ENCODE measurements around the gene CYTL1.
A peak's percentile ranks its signal among the peaks of the same experiment; 100 is the strongest.
"Not testable (repeated sequence)": the region's sequence is repeated elsewhere in the genome, so short reads cannot be mapped to it uniquely, and the experiment has no call there.

CYTL1 gene, protein sequence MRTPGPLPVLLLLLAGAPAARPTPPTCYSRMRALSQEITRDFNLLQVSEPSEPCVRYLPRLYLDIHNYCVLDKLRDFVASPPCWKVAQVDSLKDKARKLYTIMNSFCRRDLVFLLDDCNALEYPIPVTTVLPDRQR

DNA sequence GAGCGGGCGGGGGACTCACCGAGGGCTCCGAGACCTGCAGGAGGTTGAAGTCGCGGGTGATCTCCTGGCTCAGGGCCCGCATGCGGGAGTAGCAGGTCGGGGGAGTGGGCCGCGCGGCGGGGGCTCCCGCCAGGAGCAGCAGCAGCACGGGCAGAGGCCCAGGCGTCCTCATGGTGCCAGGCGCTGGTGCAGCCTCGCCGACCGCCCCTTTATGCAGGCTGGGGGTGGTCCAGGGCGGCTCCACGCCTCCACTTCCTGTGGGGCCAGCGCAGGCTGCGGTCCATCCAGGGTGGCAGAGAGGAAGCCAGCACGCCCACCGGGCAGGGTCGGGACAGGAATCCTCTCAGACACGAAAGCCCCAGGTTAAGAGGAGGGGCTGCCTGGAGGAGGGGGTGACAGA is at the start of gene CYTL1:
CYTL1 (minus strand) TSS at position 185 of the 400 bp plus-strand sequence; CDS start at position 172, 13 bp downstream.
- DNase-seq = peak; percentile 55

DNA sequence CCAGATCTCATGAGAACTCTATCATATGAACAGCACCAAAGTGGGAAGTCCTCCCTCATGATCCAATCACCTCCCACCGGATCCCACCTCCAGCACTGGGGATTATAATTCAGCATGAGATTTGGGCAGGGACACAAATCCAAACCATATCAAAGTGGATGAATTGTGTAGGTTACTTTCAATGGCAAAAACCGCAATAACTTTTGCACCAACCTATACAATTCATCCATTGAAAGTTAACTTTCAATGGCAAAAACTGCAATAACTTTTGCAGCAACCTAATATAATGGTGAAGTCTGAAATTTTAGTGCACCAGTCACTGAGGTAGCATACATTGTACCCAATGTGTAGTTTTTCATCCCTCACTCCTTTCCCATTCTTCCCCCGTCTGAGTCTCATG is 48.6 kb upstream of the CYTL1 start:
- no peak for DNase-seq

DNA sequence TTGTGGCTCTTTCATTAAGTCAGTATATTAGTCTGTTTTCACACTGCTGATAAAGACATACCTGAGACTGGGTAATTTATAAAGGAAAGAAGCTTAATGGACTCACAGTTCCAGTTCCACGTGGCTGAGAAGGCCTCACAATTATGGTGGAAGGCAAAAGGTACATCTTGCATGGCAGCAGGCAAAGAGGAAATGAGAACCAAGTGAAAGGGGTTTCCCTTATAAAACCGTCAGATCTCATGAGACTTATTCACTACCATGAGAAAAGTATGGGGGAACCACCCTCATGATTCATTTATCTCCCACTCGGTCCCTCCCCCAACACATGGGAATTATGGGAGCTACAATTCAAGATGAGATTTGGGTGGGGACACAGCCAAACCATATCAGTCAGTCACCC is 47.7 kb upstream of the CYTL1 start:
- DNase-seq = not testable (repeated sequence)

DNA sequence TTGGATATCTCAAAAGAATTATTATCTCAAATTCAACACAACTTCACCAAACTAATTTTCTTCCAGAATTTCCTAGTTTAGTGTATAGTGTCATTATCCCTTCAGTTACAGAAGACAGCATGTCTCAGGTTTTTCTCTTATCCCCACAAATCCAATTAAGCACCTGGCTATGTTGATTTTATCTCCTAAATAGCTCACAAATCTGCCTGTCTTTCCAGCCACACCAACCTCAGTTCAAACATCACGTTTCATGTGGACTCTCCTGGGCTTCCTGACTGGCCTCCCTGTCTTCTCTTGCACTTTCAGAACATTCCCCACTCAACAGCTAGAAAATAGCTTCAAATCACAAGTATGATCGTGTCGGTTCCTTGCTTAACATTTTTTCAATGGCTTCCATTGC is 46.8 kb upstream of the CYTL1 start:
- no peak for DNase-seq

DNA sequence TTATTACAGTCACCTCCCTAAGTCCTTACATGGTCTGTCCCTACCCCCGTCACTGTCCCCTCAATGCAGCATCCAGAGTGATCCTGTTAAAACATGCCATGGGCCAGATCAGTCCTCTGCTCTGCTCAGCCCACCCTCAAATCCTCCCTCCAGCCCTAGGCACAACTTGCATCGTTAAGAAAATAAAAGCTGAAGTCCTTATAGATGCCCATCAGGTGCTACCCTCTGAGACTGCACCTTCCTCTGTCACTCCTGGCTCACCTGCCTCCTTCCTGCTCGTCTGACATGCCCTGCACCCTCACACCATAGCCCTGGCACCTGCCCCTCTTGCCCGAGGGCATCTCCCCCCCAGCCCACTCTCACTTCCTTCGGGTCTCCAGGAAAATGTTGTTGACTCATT is 36.2 kb upstream of the CYTL1 start:
- no peak for DNase-seq

DNA sequence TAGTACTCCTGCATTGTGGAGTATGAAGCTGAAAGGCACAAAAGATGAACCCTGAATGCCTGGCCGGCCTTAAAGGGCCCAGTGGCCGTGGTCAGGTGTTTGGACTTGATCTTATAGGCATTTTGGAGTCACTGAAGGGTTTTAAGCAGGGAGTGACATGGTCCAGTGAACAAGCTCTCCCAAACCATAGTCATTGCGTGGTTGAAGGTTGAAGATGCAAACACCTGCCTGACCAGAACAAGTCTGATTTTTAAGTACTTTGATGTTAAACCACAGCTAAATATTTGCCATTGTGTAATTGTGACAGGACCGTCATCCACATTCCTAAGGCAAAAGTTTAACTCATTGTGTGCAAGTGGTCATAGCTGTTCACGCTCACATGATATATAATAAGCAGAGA is 35.3 kb upstream of the CYTL1 start:
- no peak for DNase-seq

DNA sequence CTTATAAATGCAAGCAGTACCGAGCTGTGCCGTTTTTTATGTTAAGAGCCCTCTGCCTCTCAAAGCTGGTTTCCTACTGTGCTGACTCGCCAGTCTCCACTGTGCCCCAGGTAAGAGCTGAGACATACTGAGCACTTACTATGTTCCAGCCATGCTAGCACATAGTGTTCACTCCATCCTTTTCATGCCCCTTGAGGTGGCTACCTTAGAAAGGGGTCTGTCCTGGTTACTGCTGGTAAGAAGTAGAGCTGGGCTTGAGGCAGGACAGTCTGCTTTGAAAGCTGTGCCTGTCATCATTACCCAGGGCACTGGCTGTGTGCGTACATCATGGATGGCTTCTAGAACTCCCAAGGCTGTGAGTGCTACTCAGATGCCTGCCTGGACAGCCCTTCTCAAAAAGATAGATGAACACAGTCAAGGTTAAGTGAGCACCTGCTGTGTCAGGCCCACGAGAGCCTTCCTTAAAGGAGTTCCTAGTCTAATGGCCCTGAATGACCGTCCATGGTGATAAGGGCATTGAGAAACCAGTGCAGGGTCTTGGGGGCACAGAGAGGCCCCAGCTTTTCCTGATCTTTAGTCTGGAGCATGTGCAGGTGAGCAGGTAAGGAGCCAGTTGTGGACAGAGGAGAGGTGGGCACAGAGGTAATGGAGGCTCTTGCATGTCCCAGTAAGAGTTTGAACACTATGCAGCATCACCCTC is 33.6 kb upstream of the CYTL1 start:
- DNase-seq = no peak

DNA sequence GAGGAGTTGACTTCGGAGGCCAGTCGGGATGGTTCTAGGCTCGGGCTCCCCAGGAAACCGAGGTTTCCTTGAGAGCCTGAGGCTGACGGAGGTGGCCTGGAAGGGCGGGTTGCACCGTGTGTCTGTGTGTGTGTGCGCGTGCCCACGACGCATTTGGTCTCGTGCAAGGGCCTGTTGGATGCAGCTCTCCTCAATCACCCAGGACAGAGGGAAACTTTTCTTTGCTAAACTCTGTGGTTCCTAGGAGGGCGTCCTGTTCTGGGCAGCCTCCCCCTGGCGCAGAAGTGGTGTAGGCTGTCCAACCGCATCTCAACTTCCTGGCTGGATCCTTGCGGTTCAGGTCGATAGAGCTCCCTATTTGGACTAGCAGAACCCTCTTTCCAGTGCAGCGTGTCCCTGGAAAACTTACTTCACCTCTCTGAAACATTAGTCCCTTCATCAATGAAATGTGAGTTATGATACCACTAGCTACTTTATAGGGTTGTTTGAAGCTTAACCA is 33.0 kb upstream of the CYTL1 start:
- DNase-seq = no peak

DNA sequence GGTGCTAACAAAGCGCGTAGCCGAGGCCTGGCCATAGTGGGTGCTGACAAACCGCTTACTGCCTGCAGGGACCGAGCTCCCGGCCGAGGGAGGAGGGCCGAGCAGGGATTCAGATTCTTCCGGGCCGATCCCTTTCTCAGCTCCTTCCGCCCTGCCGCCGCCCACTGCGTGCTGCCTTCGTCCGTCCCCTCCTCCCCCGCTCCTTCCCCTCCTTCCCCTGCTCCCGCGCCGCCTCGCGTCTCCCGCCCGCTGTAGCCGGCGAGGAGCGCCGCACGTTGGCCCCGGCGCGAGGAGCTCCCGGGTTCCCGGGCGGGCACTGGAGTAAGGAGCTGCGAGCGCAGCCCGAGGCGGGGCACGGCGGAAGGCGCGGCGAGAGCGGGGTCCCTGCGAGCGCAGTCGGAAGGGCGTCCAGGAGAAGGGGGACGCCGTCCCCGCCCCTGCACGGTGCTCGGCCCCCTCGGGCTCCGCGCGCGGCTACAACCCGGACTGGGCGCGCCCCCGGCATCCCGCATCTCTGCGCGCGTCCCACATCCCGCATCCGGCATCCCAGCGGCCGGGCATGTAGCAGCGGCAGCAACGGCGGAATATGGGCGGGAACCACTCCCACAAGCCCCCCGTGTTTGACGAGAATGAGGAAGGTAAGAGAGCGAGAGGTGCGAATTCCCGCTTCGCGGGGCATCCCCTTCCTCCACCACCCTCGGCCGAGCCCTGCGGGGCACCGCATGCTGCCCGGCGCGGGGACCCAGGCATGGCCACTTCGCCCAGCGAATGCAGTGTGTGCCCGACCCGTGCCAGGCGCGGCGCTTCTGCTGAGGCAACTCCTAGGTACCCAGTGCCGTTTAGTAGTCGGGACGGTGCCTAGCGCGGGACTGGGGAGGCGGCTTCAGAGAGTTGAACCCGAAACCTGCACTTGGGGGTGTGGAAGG is 32.3 kb upstream of the CYTL1 start, which contains the start of gene STK32B:
STK32B (plus strand) TSS at position 203 of the 926 bp plus-strand sequence.
- DNase-seq = peak; percentile 79

DNA sequence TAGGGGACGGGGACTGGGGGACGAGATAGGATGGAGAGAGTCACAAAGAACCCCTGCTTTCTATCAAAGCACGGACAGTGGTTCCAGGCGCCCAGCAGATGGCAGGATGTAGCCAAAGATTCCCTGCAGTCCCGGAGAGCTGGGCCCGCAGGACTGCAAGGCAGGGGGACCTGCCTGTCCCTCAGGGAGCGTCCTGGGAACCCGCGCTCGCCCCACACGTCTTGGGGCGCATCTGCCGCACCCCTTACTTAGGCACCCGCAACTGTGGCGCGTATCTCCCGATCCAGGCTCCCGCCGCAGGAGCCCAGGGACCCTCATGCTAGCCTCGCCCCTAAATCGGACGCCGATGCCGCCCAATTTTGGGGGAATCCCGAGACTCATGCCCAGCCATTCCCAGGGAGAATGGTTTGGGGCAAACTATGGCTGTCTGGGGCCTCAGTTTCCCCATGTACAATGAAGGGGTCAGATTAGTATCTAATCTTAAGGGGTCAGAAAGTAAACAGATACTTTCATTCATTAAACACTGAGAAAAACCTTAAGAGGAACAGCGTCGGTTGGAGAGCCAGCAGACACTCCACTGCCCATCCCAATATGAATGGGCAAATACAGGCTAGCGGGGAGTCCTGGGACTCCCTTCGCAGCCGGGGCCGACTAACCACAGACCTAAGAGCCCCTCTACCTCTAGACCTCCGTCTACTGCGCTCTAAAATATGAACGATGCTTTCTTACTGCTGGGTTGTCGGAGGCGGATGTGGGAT is 31.4 kb upstream of the CYTL1 start:
- DNase-seq = peak; percentile 86

DNA sequence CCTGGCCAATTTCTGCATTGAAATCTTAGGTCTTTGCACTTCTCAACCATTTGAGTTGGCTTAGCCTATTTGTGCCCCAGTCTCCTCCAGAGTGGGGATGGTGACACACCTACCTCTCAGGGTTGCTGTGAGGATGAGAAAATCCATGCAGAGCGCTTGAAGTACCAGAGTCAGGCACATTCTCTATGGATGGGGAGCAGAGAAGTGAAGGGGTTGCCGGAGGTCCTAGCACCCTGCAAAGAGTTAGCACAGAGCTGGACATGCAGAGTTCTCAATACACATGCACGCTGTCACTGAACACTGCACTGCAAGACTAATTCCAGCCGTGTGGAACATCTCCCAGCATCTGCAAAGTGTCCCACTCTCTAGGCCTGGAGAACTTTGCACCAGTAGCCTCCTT is 29.5 kb upstream of the CYTL1 start:
- no peak for DNase-seq

DNA sequence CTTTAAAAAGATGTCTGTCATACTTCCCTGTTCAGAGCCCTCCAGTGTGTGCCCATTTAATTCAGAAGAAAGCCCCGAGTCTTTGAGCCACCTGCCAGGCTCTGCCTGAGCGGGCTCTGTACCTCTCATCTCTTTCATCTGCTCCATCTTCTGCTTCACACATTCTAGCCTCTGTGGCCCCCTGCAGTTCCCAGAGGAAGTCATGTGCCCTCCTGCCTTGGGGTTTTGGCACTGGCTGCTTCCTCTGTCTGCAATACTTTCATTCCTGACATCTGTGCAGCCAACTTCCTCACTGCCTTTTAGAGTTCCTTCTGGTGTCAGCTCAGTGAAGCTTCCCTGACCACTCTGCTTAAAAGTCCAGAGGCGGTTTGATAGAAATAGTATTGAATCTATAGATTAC is 25.8 kb upstream of the CYTL1 start:
- DNase-seq = peak; percentile 60

DNA sequence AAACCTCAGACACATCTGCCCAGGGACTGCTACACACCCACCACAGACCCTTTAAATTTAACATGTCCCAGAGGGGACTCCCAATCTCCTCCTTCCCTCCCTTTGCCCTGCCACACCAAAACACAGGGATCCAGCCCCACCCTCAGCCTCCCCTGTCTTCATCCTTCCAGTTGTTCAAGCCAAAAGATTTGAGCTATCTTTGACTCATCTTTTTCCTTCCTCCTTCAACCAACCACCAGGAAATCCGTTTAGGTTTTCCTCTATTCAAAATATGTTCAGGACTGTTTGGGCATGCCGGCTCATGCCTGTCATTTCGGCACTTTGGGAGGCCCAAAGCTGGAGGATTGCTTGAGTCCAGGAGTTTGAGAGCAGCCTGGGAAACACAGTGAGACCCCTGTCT is 25.1 kb upstream of the CYTL1 start:
- no peak for DNase-seq

DNA sequence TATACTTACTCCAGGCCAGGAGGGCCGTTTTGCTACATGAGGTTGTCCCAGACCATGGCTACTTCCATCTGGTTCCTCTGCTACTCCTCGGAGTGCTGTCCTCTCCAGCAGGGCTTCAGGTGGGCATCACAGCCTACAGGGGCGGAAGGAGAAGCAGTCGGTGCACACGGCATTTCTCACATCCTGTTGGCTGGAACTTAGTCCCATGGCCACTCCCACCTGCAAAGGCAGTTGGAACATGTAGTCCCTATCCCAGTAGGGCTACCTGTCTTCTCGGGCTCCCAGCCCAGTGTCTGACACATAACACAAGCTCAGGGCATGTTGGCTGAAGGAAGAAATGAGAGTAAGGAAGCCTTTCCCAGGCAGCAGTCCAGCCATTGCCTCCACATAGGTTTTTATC is 24.3 kb upstream of the CYTL1 start:
- DNase-seq = no peak

DNA sequence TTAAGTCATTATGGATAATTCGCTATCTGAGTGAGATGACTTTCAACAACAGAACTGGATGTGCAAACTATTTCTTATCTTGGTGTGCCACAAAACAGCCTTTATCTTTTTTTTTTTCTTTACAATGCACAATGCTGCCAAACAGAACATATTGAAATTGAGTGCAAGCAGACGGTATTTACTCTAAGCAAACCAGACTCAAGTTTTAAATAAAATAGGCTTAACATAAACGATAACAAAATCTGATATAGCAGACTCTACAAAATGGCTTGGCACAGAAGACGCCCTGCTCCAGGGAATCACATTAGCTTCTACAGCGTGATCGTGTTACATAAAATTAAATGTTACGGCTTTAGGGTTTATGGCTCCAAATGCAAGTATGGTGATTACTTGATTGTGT is 22.4 kb upstream of the CYTL1 start:
- no peak for DNase-seq

DNA sequence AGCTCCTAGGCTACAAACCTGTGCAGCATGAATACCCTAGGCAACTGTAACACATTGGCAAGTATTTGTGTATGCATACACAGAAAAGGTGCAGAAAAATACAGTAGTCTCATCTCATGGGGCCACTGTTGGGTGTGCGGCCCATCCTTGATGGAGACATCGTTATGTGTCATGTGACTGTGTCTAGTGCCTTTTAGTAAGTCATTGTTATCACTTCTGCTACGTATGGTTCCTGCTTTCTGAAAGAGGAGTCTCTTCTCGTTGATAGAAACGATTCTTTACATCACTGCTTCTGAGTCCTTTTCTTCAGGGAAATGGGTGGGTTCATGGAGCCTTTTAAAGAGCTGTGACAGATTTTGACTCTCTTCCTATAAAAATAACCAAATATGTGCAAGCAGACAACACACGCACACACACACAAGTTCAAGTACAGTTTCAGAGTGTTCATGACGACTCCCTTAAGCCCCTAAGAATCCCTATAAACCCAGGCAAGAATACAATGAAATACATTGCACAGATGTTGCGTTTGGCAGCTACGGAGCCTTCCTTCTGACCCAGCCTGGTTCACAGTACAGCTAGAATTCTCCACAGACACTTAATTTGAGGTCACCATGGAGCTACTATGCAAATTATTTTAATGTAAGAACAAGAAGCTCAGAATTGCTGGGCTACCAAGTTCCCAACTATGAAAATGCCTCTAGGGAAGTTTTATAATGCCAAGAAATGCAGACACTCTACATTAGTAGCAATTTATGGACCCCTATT is 21.8 kb upstream of the CYTL1 start:
- DNase-seq = peak; percentile 69

DNA sequence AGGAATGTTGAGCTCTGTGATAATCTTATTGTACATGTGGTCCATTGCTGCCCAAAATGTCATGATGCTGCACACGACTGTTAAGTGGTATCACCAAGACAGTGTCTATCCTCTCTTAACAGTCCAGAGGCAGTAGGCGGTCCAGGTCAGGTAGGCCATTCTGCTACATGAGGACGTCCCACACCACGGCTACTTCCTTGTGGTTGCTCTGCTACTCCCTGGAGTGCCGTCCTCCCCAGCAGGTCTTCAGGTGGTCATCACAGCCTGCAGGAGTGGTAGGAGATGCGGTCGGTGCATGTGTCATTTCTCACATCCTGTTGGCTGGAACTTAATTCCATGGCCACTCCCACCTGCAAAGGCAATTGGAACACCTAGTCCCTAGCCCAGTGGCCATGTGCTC is 20.5 kb upstream of the CYTL1 start:
- no peak for DNase-seq

DNA sequence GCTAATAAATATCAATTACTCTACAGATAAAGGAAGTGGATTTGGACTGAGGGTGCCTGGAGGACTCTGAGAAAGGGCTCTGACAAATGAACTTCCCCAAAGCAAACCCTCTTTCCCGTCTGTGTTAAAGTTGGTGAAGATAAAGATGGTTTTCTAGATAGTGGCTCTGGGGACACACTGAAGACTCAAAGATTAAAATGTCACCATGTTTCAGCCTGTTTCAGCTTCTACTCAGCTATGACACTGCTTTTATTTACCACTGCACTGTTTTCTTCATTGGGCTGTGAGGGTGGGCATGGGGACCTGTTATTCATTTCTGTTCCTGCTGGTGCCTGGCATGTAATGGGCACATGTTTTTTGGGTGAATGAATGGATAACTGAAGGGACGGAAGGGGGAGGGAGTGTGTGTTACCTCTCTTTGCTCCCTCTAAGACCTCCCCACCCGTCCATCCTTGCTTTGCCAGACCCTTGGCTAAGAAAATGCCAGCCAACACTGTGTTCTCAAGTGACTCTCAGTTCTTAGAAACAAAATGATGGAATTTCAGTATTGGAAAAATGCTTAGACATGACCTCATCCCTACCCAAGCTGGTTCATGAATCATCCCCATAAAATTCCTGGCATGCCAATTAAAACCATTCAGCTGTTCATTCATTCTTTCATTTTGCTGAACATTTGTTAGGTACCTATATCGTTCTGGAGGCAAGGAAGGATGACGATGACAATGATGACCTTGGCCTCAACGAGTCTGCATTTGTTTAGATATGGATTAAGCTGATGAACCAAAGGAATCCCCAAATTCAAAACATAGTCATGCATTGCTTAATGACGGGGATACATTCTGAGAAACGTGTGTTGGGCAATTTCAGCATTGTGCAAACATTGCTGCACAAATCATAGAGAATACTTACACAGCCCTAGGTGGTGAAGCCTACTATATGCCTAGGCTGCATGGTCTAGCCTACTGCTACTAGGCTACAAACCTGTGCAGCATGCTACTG is 18.6 kb upstream of the CYTL1 start:
- peak; percentile 43 for DNase-seq

DNA sequence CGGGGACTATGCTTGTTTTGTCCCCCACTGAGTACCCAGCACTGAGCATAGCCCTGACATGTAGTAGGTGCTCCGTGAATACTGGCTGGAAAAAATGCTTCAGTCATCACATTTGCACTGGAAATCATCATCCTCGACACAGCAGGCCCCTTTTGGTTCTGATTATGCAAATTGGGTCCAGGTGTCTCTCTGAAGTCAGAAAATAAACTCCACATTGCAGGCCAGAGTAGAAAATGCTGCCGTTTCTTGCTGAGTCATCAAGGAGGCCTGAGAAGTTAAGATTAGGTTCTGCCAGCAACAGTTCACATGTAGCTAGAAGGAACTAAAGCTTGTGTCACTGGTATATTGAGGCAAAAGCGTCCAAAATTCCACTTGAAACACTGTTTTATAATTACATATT is 17.0 kb upstream of the CYTL1 start:
- DNase-seq = no peak

DNA sequence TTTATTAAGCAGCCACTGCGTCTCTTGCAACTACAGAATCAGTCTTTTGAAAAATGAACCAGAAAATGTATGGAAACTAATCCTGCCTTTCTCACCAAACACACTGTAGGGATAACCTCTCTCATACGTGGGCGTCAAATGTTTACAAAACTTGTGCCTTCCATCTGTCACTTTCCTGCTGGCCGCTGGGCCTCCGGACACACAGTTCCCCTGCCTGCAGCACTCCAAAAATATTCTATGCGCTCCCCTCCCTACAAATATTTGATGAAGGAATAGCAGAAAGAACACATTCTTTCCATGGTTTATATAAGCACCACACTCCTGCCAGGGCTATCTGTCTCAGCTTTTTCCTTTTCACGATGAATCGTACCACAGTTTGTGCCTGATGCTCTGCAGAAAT is 14.9 kb upstream of the CYTL1 start:
- DNase-seq = no peak

Measured in femur (tissue), 1 donor.